Adrenal gland (tissue), 12 donors: ENCODE measurements around the gene ATP11A. TPM values are rescaled to one million over a fixed set of nuclear protein-coding genes. Genes with fewer than 3 reads are reported as not detected.

Source experiments
- DNase-seq, 7 donors: peaks; one replicate each; pipeline ENCODE4 v3.0.0-alpha.2; 2019 to 2020
- H3K27ac ChIP-seq, 5 donors: fragments of 200-600 bp; sonication (generic) in 4 of 5; 1 replicate in 3 of 5; 2 replicates in 2 of 5; pipeline versions ENCODE4 v1.5.1 to v1.8.0; 2016 to 2020; ENCODE audit warnings: mild to moderate bottlenecking in 1 of 5
- H3K27me3 ChIP-seq: fragments of 200-600 bp; 2 replicates; pipeline ENCODE4 v1.8.0; 2021
- H3K36me3 ChIP-seq, 2 donors: fragments of 200-600 bp; replicated peaks in 1 of 2; 1 replicate in 1 of 2; 2 replicates in 1 of 2; pipeline versions ENCODE4 v1.5.1 to v1.8.0; 2018 to 2022
- H3K4me1 ChIP-seq, 2 donors: fragments of 200-600 bp; replicated peaks in 1 of 2; 1 replicate in 1 of 2; 2 replicates in 1 of 2; pipeline versions ENCODE4 v1.5.1 to v1.8.0; 2018 to 2021
- H3K4me3 ChIP-seq, 4 donors: fragments of 200-600 bp; sonication (generic) in 3 of 4; one replicate each; pipeline ENCODE4 v1.5.1; 2016 to 2018
- H3K9me3 ChIP-seq, 3 donors: fragments of 200-600 bp; sonication (generic) in 1 of 3; replicated peaks in 1 of 3; 1 replicate in 2 of 3; 2 replicates in 1 of 3; pipeline versions ENCODE4 v1.5.1 to v1.8.0; 2016 to 2021
- POLR2A ChIP-seq, 2 donors: fragments of 450-650 bp; IDR thresholded peaks; one replicate each; pipeline ENCODE4 v1.6.1; 2017; ENCODE audit warnings: antibody characterized with exemption in 2 of 2, mild to moderate bottlenecking in 2 of 2, moderate library complexity in 1 of 2
- WGBS, 4 donors: extraction: QIAGEN DNeasy Blood & Tissue Kit in 2 of 4; methylation state at CpG; one replicate each; pipeline versions ENCODE4 v1.1.5 to v1.1.7; 2013 to 2017; 5-methylcytosine and 5-hydroxymethylcytosine counted together
- intact Hi-C, 2 donors: fragments of 100-400 bp; cut with DNase I; formaldehyde crosslinking; loops; one replicate each; pipeline versions ENCODE4 v1.14.1 to v1.15.0; 2022 to 2023
- polyA plus RNA-seq, 3 donors: library from polyadenylated mRNA; stranded (reverse); fragments of 200-250 nt in 2 of 3; fragments of 350-450 nt in 1 of 3; fragmentation: Illumina TruSeq in 1 of 3; extraction: RNeasy Lipid Tissue Mini Kit (QIAGEN cat#74804) in 1 of 3; gene quantifications; one replicate each; pipeline ENCODE4 v1.2.3, GENCODE V29; 2013 to 2014
- total RNA-seq, 9 donors: library from RNA; depleted of rRNA in 4 of 9; stranded (reverse); fragments of >200 nt in 4 of 9; fragments of 120-200 nt in 1 of 9; fragmentation: NEBNext Ultra II Directional in 1 of 9; extraction: Animal tissue kit (Norgen Biotek cat#: 25700) in 1 of 9; gene quantifications; one replicate each; pipeline versions ENCODE4 v1.1.0 to v1.2.4, GENCODE V29; 2013 to 2023
- TF ChIP-seq, protein P1 (sequence below), 6 experiments: fragments of 450-650 bp in 4 of 6; fragments of 200-600 bp in 2 of 6; sonication (generic) in 1 of 6; IDR thresholded peaks; 1 replicate in 5 of 6; 2 replicates in 1 of 6; pipeline versions ENCODE4 v1.5.1 to v1.8.0; 2016 to 2021; ENCODE audit warnings: antibody characterized with exemption in 6 of 6, mild to moderate bottlenecking in 2 of 6, moderate library complexity in 1 of 6
- donor health status: healthy with polysubstance abuse.
- donor health status: Bipolar disorder and iron deficiency.
- donor health status: DM: yes; HTN: yes; CAD: no.
- donor health status: DM: no; HTN: no; CAD: no.
- donor health status: DM: no; HTN: no; CAD: no.
- donor health status: DM: yes; HTN: yes; CAD: no.

The ATP11A gene
- total and polyA plus RNA-seq, 12 donors, result 6.0 to 94.1 (median 29.8) TPM

DNA sequence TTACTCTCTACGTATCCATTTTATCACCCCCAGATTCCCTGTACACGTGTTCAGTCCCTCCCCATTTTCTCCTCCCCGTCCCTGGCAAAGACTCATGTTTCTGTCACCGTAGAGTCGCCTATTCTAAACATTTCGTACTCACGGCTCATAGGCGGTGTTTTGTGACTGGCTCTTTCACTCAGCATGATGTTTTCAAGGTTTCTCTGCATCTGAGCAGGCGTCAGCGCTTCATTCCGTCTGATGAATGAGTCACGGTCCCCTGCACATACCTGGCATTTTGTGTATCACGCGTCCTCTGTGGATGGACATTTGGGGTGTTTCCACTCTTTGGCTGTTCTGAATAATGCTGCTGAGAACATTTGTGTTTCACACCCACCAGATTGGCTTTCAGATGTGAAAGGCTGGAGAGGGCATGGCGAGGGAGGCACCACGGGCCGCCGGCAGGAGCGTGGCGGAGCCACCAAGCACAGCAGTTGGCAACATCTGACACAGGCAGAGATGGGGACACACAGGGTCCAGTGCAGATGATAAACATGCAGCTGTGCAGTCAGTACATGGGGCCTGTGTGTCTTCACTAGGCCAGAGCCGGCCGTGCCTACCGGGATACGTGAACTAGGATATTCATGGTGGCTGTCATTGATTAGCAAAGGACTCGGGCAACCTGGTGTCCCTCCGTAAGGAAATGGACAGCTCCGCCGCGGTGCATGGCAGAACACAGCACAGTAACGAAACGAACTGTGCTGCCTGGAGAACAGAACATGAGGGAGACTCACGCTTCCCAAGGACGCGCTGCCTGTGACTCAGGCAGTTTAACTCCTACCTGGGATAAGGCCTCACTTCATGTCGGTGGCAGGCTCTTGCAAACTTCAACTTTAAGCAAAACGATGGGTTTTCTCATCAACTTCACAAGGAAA, 117.2 kb downstream of the ATP11A start:
- Histone ChIP-seq H3K9me3 (no peaks in the 10 kb centered on the region), H3K27ac (peak overlapping the region; percentile 44 to 99 (median 85)), H3K4me3 (peak overlapping the region in 2 of 4 donors; percentile 20 to 44), H3K4me1 (peaks cover 0 to 3% of the 10 kb centered on the region in 2 donors), H3K27me3 (no peaks in the 10 kb centered on the region), H3K36me3 (no peaks in the 10 kb centered on the region)
- intact Hi-C loops, result no loop called here
- 42 to 61% (median 49%) methylated on average over 27 to 36 of the region's 36 CpGs for WGBS, 4 donors
- DNase-seq, result peak; percentile 69 to 88 (median 82)
- TF ChIP-seq, protein P1, sequence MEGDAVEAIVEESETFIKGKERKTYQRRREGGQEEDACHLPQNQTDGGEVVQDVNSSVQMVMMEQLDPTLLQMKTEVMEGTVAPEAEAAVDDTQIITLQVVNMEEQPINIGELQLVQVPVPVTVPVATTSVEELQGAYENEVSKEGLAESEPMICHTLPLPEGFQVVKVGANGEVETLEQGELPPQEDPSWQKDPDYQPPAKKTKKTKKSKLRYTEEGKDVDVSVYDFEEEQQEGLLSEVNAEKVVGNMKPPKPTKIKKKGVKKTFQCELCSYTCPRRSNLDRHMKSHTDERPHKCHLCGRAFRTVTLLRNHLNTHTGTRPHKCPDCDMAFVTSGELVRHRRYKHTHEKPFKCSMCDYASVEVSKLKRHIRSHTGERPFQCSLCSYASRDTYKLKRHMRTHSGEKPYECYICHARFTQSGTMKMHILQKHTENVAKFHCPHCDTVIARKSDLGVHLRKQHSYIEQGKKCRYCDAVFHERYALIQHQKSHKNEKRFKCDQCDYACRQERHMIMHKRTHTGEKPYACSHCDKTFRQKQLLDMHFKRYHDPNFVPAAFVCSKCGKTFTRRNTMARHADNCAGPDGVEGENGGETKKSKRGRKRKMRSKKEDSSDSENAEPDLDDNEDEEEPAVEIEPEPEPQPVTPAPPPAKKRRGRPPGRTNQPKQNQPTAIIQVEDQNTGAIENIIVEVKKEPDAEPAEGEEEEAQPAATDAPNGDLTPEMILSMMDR (IDR thresholded peaks at IDR 0.05), result peak in 1 of 6 experiments; percentile 12
- peak in 1 of 2 donors; percentile 72 for TF ChIP-seq POLR2A (IDR thresholded peaks at IDR 0.05)

DNA sequence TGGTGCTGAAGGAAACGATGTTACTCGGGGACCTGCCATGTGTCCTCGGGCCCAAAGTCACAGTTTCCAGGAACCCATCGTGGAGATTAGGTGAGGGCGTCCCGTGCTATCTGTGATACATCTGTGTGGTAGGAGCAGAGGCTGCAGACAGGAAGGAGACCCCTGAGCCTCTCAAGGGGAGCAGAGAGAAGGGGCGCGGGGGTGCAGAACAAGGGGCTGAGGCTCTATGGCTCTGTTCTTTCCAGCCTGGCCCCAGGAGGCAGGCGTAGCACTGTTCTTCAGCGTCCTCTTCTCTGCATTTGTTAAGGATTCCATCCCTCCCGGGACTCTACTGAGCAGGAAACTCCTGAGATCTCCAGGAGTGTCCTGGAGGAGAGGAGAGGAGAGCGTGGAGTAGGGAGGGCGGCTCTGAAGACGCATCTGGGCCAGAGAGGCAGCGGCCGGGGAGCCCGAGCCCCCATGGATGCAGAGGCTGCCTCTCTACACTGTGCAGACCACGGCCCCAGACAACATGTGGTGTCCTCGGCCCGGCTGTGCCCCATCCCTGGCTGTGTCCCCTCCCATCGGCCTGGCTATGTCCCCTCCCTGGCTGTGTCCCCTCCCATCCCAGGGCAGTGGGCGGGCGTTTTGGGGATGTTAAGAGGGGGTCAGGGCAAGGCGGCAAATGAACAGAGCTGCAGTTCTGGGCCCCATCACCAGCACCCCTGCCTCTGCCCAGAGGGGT, 118.0 kb downstream of the ATP11A start:
- no peak for TF ChIP-seq POLR2A (IDR thresholded peaks at IDR 0.05)
- TF ChIP-seq, protein P1 (IDR thresholded peaks at IDR 0.05), result no peak
- peaks cover 0 to 3% of the 10 kb centered on the region in 2 donors for H3K4me1 ChIP-seq
- no peak overlapping the region for H3K4me3 ChIP-seq
- H3K27me3 ChIP-seq, result no peaks in the 10 kb centered on the region
- no peaks in the 10 kb centered on the region for H3K36me3 ChIP-seq
- peak overlapping the region in 4 of 5 donors; percentile 80 to 99 (median 88) for H3K27ac ChIP-seq
- intact Hi-C loops, result no loop called here
- no peaks in the 10 kb centered on the region for H3K9me3 ChIP-seq
- 84 to 86% (median 85%) methylated on average over 13 to 24 of the region's 24 CpGs for WGBS, 4 donors
- no peak for DNase-seq

DNA sequence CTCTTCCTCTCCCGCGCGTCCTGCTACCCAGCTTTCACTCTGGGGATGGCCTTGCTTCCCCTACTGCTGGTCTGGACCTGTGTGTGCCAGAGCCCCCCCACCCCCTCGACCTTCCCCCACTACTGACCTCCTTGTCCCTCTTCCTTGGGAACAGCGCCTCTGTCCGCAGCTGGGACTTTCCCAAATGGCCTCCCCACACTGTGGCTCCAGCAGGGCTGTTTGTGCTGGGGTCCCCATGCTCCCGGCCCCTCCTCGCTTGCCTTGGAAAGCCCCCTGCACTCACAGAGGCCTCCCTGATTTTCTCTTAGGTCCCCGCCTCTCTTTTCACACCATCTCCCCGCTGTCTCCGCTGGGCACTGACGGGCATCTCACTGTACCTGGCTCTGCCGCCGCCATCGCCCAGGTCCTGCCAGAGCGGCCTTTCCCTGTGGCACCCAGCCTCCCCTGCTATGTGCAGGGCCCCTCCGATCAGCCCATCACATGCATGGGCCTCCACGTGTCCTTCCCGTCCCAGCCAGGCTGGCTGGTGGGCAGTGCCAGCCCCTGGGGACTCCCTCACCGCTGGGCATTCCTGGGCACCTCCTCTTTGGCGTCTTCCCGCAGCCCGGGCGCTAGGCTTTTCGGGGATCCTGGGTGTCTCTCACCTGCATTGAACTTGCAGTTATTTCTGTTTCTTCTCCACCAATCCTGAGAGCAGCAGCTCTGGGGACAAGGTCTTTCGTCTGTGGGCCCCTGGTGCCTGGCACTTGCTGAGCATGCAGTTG, 118.7 kb downstream of the ATP11A start:
- Histone ChIP-seq H3K9me3 (no peaks in the 10 kb centered on the region), H3K36me3 (no peaks in the 10 kb centered on the region), H3K4me3 (no peak overlapping the region), H3K4me1 (peaks cover 0 to 3% of the 10 kb centered on the region in 2 donors), H3K27me3 (no peaks in the 10 kb centered on the region), H3K27ac (no peak overlapping the region)
- intact Hi-C loops, result no loop called here
- 91 to 94% (median 92%) methylated on average over 25 to 26 of the region's 26 CpGs for WGBS, 4 donors
- peak in 3 of 7 donors; percentile 16 to 37 (median 20) for DNase-seq
- TF ChIP-seq, protein P1 (IDR thresholded peaks at IDR 0.05), result no peak
- no peak for TF ChIP-seq POLR2A (IDR thresholded peaks at IDR 0.05)
